Mucosa of descending colon (tissue), 3 donors: Measurements from ENCODE around the gene PAPLN. TPM values are rescaled to one million over a fixed set of nuclear protein-coding genes. Genes with fewer than 3 reads are reported as not detected.

Experiments used
- ATAC-seq: fragments of 200-7000 bp; cut with Tn5 transposase; one replicate; pipeline ENCODE4 v1.9.1; 2020; ENCODE audit warnings: mild to moderate bottlenecking, moderate library complexity
- DNase-seq, 3 donors: peaks; one replicate each; pipeline ENCODE4 v3.0.0-alpha.2; 2020
- H3K36me3 ChIP-seq: fragments of 200-600 bp; one replicate; pipeline ENCODE4 v1.8.0; 2021; ENCODE audit warnings: low read depth, mild to moderate bottlenecking
- H3K4me1 ChIP-seq: fragments of 200-600 bp; one replicate; pipeline ENCODE4 v1.8.0; 2021; ENCODE audit warnings: low read depth, mild to moderate bottlenecking
- H3K4me3 ChIP-seq: fragments of 200-600 bp; one replicate; pipeline ENCODE4 v1.8.0; 2021; ENCODE audit warnings: mild to moderate bottlenecking
- H3K9me3 ChIP-seq: fragments of 200-600 bp; one replicate; pipeline ENCODE4 v1.8.0; 2021; ENCODE audit warnings: mild to moderate bottlenecking
- CTCF ChIP-seq: fragments of 200-600 bp; IDR thresholded peaks from one replicate; pipeline ENCODE4 v1.8.0; 2022; ENCODE audit warnings: antibody characterized with exemption, mild to moderate bottlenecking
- intact Hi-C, 2 donors: fragments of 100-400 bp; cut with DNase I in 1 of 2; cut with micrococcal nuclease in 1 of 2; formaldehyde crosslinking; loops; one replicate each; pipeline versions ENCODE4 v1.11.0 to v1.11.1; 2022; cut with DNase I, micrococcal nuclease
- total RNA-seq, 3 donors: library from RNA; stranded (reverse); fragmentation: NEBNext Ultra II Directional in 2 of 3; extraction: Animal tissue kit (Norgen Biotek cat#: 25700) in 2 of 3; gene quantifications; one replicate each; pipeline versions ENCODE4 v1.2.1 to v1.2.4, GENCODE V29; 2021 to 2023
- donor health status: DM: no; HTN: no; CAD: no; lungs with moderate emphysema.
- donor health status: DM: no; HTN: no; CAD: no.
- donor health status: DM: no; HTN: yes; CAD: no.

The PAPLN gene
- total RNA-seq, 3 donors from 2014 or later, result 4.9 to 22.5 (median 5.6) TPM

GRCh38 chr14:73235531-73236155 lies 1.7 kb upstream of the PAPLN start:
- no peaks in the 10 kb centered on the region for H3K36me3 ChIP-seq
- TF ChIP-seq CTCF, result no peak
- DNase-seq (peak in 1 of 3 donors; percentile 29), ATAC-seq (peak; percentile 2)
- intact Hi-C loops, result no loop called here
- no peak overlapping the region for H3K4me3 ChIP-seq
- no peaks in the 10 kb centered on the region for H3K9me3 ChIP-seq
- peaks cover 24% of the 10 kb centered on the region for H3K4me1 ChIP-seq

- no peaks in the 10 kb centered on the region for H3K9me3 ChIP-seq
- no peak for ATAC-seq
- TF ChIP-seq CTCF, result no peak
- peaks cover 24% of the 10 kb centered on the region for H3K4me1 ChIP-seq
- no peak for DNase-seq
- no peak overlapping the region for H3K4me3 ChIP-seq
- no peaks in the 10 kb centered on the region for H3K36me3 ChIP-seq
- intact Hi-C loops, result no loop called here
Measured at GRCh38 chr14:73236157-73236556, 1.1 kb upstream of the PAPLN start.

DNA sequence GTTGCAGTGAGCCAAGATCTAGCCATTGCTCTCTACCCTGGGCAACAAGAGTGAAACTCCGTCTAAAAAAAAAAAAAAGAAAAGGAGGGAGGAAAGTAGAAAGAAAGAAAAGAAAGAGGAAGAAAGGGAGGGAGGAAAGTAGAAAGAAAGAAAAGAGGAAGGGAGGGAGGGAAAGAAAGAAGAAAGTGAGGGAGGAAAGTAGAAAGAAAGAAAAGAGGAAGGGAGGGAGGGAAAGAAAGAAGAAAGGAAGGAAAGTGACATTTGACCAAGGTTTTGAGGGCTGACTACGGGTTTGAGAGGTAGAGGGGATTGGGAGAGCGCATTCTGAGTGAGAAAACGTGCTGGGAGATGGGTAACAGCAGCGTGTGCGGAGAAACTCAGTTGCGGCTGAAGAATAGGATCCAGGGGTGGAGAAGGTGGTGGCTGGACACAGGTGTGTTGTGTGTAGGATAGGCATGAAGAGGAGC lies 521 bp upstream of the PAPLN start:
- no peak overlapping the region for H3K4me3 ChIP-seq
- H3K9me3 ChIP-seq, result no peaks in the 10 kb centered on the region
- DNase-seq (no peak), ATAC-seq (no peak)
- intact Hi-C loops, result no loop called here
- H3K4me1 ChIP-seq, result peaks cover 24% of the 10 kb centered on the region
- H3K36me3 ChIP-seq, result no peaks in the 10 kb centered on the region
- no peak for TF ChIP-seq CTCF

DNA sequence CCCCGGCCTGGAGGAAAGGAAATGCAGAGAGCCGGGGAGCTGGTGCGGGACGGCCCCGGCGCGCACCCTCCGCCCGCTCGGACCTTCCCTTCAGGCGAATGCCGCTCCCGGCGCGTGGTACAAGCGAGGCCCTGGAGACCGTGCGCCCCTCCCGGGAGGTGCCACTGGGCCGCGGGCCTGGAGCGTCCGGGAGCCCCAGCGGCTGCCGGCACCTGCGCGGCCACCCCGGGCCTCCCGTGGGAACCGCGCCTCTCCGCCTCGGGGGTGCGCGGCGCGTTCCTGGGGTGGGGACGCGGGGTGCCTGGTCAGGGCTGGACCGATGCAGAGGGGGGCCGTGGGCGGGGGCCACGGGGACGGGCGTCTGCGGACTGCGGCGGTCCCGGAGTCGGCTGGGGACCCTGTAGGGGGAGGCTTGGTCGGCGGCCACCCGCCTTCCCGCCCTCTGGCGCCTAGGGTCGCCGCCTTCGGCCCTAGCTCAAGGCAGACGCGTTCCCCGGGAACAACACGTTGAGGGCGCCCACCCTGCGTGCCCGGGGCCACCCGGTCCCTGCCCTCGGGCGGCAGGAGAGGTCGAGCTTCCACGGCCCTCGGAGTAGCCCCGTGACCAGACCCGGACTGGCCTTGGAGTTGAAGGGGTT lies 599 bp downstream of the PAPLN start:
- peak; percentile 50 for ATAC-seq

GRCh38 chr14:73238424-73238852 lies 1.1 kb downstream of the PAPLN start:
- no peak for TF ChIP-seq CTCF
- DNase-seq (peak in 1 of 3 donors; percentile 29), ATAC-seq (peak; percentile 6)
- no peaks in the 10 kb centered on the region for H3K9me3 ChIP-seq
- no peak overlapping the region for H3K4me3 ChIP-seq
- peaks cover 24% of the 10 kb centered on the region for H3K4me1 ChIP-seq
- H3K36me3 ChIP-seq, result no peaks in the 10 kb centered on the region
- intact Hi-C loops, result no loop called here

More for the DNA sequence above, 599 bp downstream of the PAPLN start:
- Histone ChIP-seq H3K4me3 (no peak overlapping the region), H3K9me3 (no peaks in the 10 kb centered on the region), H3K4me1 (peaks cover 24% of the 10 kb centered on the region), H3K36me3 (no peaks in the 10 kb centered on the region)
- no peak for DNase-seq
- no peak for TF ChIP-seq CTCF
- intact Hi-C loops, result no loop called here
